ENCODE data around the gene TGFBR1.

The TGFBR1 gene

GRCh38 chr9:99137225-99137624, 32.3 kb downstream of the TGFBR1 start:
- no peak for TF ChIP-seq CTCF (IDR thresholded peaks at IDR 0.05; ENCODE audit: extremely low read depth, missing control alignments)
- DNase-seq (ENCODE audit: low spot score), result no peak

DNA sequence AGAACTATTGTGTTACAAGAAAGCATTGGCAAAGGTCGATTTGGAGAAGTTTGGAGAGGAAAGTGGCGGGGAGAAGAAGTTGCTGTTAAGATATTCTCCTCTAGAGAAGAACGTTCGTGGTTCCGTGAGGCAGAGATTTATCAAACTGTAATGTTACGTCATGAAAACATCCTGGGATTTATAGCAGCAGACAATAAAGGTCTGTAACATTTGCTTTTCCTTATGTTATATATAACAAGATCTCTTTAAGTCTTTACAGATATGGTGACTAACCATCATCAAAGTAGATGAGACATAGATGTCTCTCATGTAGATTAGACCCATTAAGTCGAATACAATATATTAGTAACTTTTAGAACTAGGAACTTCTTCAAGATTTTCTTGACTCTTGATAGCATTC, 33.0 kb downstream of the TGFBR1 start:
- no peak for TF ChIP-seq CTCF (IDR thresholded peaks at IDR 0.05; ENCODE audit: extremely low read depth, missing control alignments)
- DNase-seq (ENCODE audit: low spot score), result no peak

- no peak for TF ChIP-seq CTCF (IDR thresholded peaks at IDR 0.05; ENCODE audit: extremely low read depth, missing control alignments)
- no peak for DNase-seq (ENCODE audit: low spot score)
Observed at GRCh38 chr9:99138424-99139284, 33.7 kb downstream of the TGFBR1 start.

- TF ChIP-seq CTCF (IDR thresholded peaks at IDR 0.05; ENCODE audit: extremely low read depth, missing control alignments), result no peak
- no peak for DNase-seq (ENCODE audit: low spot score)
Observed at GRCh38 chr9:99139868-99140267, 35.0 kb downstream of the TGFBR1 start.

- peak; percentile 77 for TF ChIP-seq CTCF (IDR thresholded peaks at IDR 0.05; ENCODE audit: extremely low read depth, missing control alignments)
- peak; percentile 52 for DNase-seq (ENCODE audit: low spot score)
Observed at GRCh38 chr9:99140685-99141314, 35.9 kb downstream of the TGFBR1 start.

GRCh38 chr9:99141849-99142248, 36.9 kb downstream of the TGFBR1 start:
- TF ChIP-seq CTCF (IDR thresholded peaks at IDR 0.05; ENCODE audit: extremely low read depth, missing control alignments), result no peak
- DNase-seq (ENCODE audit: low spot score), result no peak

DNA sequence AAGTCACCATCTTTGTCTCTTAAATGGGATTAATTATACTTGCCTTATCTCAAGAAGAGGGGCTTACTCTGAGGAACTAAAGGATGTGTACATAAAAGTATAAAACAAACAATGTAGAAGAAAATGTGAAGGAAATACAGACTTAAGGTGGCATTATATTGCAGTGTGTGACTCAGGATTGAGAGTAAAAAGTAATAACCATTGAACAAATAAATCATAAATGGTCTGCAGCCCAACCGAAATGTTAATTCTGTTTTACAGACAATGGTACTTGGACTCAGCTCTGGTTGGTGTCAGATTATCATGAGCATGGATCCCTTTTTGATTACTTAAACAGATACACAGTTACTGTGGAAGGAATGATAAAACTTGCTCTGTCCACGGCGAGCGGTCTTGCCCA, 37.4 kb downstream of the TGFBR1 start:
- DNase-seq (ENCODE audit: low spot score), result no peak
- no peak for TF ChIP-seq CTCF (IDR thresholded peaks at IDR 0.05; ENCODE audit: extremely low read depth, missing control alignments)

All from GM20000 (cell line).